ENCODE measurements around the gene NAP1L2.
"Not testable (repeated sequence)": the region's sequence is repeated elsewhere in the genome, so short reads cannot be mapped to it uniquely, and the experiment has no call there.

NAP1L2 gene

GRCh38 chrX:73214426-73215094, at the start of gene NAP1L2:
Gene NAP1L2, minus strand, starts transcription at chrX:73214851. Its CDS starts 359 bp downstream, at chrX:73214492.
- peak; percentile 64 for DNase-seq (ENCODE audit: low spot score)

GRCh38 chrX:73262991-73263390, 48.3 kb upstream of the NAP1L2 start:
- no peak for DNase-seq (ENCODE audit: low spot score)

- no peak for DNase-seq (ENCODE audit: low spot score)
Observed at GRCh38 chrX:73239242-73239641, 24.6 kb upstream of the NAP1L2 start.

- DNase-seq (ENCODE audit: low spot score), result no peak
Observed at GRCh38 chrX:73217621-73218020, 3.0 kb upstream of the NAP1L2 start.

GRCh38 chrX:73215246-73215645, 595 bp upstream of the NAP1L2 start:
- no peak for DNase-seq (ENCODE audit: low spot score)

- no peak for DNase-seq (ENCODE audit: low spot score)
Observed at GRCh38 chrX:73213734-73214425, 771 bp downstream of the NAP1L2 start.

- no peak for DNase-seq (ENCODE audit: low spot score)
Observed at GRCh38 chrX:73206366-73206765, 8.3 kb downstream of the NAP1L2 start.

GRCh38 chrX:73182502-73183114, 32.0 kb downstream of the NAP1L2 start:
- DNase-seq (ENCODE audit: low spot score), result no peak

GRCh38 chrX:73168945-73169344, 45.7 kb downstream of the NAP1L2 start:
- not testable (repeated sequence) for DNase-seq (ENCODE audit: low spot score)

All from left forelimb (tissue), 1 donor.